Mucosa of descending colon (tissue), 3 donors: Measurements from ENCODE around the gene SEC31A. TPM values are rescaled to one million over a fixed set of nuclear protein-coding genes. Genes with fewer than 3 reads are reported as not detected.

ENCODE experiments used
- ATAC-seq: fragments of 200-7000 bp; cut with Tn5 transposase; one replicate; pipeline ENCODE4 v1.9.1; 2020; ENCODE audit warnings: mild to moderate bottlenecking, moderate library complexity
- DNase-seq, 3 donors: peaks; one replicate each; pipeline ENCODE4 v3.0.0-alpha.2; 2020
- H3K36me3 ChIP-seq: fragments of 200-600 bp; one replicate; pipeline ENCODE4 v1.8.0; 2021; ENCODE audit warnings: low read depth, mild to moderate bottlenecking
- H3K4me1 ChIP-seq: fragments of 200-600 bp; one replicate; pipeline ENCODE4 v1.8.0; 2021; ENCODE audit warnings: low read depth, mild to moderate bottlenecking
- H3K4me3 ChIP-seq: fragments of 200-600 bp; one replicate; pipeline ENCODE4 v1.8.0; 2021; ENCODE audit warnings: mild to moderate bottlenecking
- H3K9me3 ChIP-seq: fragments of 200-600 bp; one replicate; pipeline ENCODE4 v1.8.0; 2021; ENCODE audit warnings: mild to moderate bottlenecking
- intact Hi-C, 2 donors: fragments of 100-400 bp; cut with DNase I in 1 of 2; cut with micrococcal nuclease in 1 of 2; formaldehyde crosslinking; loops; one replicate each; pipeline versions ENCODE4 v1.11.0 to v1.11.1; 2022; cut with DNase I, micrococcal nuclease
- total RNA-seq, 3 donors: library from RNA; stranded (reverse); fragmentation: NEBNext Ultra II Directional in 2 of 3; extraction: Animal tissue kit (Norgen Biotek cat#: 25700) in 2 of 3; gene quantifications; one replicate each; pipeline versions ENCODE4 v1.2.1 to v1.2.4, GENCODE V29; 2021 to 2023
- TF ChIP-seq, protein P1 (sequence below): fragments of 200-600 bp; IDR thresholded peaks from one replicate; pipeline ENCODE4 v1.8.0; 2022; ENCODE audit warnings: antibody characterized with exemption, mild to moderate bottlenecking
- donor health status: DM: no; HTN: no; CAD: no; lungs with moderate emphysema.
- donor health status: DM: no; HTN: no; CAD: no.
- donor health status: DM: no; HTN: yes; CAD: no.

SEC31A gene
- total RNA-seq, 3 donors from 2014 or later: 167 to 179 (median 176) TPM

GRCh38 chr4:82892467-82892802 lies 1.5 kb upstream of the SEC31A start:
- no peak overlapping the region for H3K4me3 ChIP-seq
- TF ChIP-seq, protein P1, sequence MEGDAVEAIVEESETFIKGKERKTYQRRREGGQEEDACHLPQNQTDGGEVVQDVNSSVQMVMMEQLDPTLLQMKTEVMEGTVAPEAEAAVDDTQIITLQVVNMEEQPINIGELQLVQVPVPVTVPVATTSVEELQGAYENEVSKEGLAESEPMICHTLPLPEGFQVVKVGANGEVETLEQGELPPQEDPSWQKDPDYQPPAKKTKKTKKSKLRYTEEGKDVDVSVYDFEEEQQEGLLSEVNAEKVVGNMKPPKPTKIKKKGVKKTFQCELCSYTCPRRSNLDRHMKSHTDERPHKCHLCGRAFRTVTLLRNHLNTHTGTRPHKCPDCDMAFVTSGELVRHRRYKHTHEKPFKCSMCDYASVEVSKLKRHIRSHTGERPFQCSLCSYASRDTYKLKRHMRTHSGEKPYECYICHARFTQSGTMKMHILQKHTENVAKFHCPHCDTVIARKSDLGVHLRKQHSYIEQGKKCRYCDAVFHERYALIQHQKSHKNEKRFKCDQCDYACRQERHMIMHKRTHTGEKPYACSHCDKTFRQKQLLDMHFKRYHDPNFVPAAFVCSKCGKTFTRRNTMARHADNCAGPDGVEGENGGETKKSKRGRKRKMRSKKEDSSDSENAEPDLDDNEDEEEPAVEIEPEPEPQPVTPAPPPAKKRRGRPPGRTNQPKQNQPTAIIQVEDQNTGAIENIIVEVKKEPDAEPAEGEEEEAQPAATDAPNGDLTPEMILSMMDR: no peak
- H3K9me3 ChIP-seq: no peaks in the 10 kb centered on the region
- H3K4me1 ChIP-seq: peaks cover 26% of the 10 kb centered on the region
- peaks cover 4% of the 10 kb centered on the region for H3K36me3 ChIP-seq
- no peak for DNase-seq
- intact Hi-C loops: loop anchor here in 1 of 2 donors (10.0 kb wide), 1 partner anchor 392 kb away; the partner anchor contains the start of gene COQ2
- no peak for ATAC-seq

- Histone ChIP-seq H3K4me3 (no peak overlapping the region), H3K4me1 (peaks cover 22% of the 10 kb centered on the region), H3K36me3 (peaks cover 4% of the 10 kb centered on the region), H3K9me3 (no peaks in the 10 kb centered on the region)
- TF ChIP-seq, protein P1: no peak
- intact Hi-C loops: loop anchor here in 1 of 2 donors (1.0 to 10.0 kb wide), 2 partner anchors 8 to 393 kb away; partner anchors contain the start of genes COQ2 and THAP9
- DNase-seq (no peak), ATAC-seq (peak; percentile 8)
Observed at GRCh38 chr4:82891707-82892466, 934 bp upstream of the SEC31A start.

DNA sequence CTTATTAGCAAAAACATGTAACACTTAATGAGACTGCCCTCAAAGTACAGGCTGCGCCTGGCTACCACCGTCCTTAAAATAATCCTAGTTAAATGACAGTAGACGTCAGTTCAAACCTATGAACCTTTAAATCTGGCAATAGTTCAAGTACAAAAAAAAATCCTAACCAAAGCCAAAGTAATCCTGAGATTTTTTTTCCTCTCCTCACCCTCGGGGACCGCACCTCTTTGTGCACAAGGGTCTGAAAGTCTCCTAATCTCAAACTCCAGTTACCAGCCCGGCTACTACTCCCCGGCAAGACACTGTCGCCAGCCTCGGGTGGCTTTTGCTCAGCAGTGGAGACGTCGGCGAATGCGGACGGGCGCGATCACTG lies 439 bp downstream of the SEC31A start:
- no peaks in the 10 kb centered on the region for H3K9me3 ChIP-seq
- ATAC-seq (peak; percentile 11), DNase-seq (no peak)
- peak overlapping the region; percentile 74 for H3K4me3 ChIP-seq
- peaks cover 4% of the 10 kb centered on the region for H3K36me3 ChIP-seq
- intact Hi-C loops: loop anchor here in 1 of 2 donors (10.0 kb wide), 1 partner anchor 394 kb away; the partner anchor contains the start of gene COQ2
- peaks cover 31% of the 10 kb centered on the region for H3K4me1 ChIP-seq
- TF ChIP-seq, protein P1: no peak

DNA sequence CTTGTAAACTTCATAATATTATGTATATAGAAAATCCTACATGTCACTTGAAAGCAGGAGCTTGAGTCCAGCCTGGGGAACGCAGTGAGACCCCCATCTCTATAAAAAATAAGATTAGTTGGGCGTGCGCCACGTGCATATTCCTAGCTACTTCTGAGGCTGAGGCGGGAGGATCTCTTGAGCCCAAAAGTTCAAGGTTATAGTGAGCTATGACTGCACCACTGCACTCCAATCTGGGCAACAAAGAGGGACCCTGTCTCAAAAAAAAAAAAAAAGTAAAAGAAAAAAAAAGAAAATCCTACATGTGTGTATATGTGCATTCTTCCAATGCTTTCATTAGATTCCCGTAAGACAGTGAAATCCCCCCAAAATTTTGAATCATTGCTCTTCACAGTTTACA lies 1.7 kb downstream of the SEC31A start:
- H3K36me3 ChIP-seq: peaks cover 4% of the 10 kb centered on the region
- DNase-seq (no peak), ATAC-seq (no peak)
- intact Hi-C loops: no loop called here
- H3K4me3 ChIP-seq: no peak overlapping the region
- peaks cover 42% of the 10 kb centered on the region for H3K4me1 ChIP-seq
- TF ChIP-seq, protein P1: no peak
- no peaks in the 10 kb centered on the region for H3K9me3 ChIP-seq

DNA sequence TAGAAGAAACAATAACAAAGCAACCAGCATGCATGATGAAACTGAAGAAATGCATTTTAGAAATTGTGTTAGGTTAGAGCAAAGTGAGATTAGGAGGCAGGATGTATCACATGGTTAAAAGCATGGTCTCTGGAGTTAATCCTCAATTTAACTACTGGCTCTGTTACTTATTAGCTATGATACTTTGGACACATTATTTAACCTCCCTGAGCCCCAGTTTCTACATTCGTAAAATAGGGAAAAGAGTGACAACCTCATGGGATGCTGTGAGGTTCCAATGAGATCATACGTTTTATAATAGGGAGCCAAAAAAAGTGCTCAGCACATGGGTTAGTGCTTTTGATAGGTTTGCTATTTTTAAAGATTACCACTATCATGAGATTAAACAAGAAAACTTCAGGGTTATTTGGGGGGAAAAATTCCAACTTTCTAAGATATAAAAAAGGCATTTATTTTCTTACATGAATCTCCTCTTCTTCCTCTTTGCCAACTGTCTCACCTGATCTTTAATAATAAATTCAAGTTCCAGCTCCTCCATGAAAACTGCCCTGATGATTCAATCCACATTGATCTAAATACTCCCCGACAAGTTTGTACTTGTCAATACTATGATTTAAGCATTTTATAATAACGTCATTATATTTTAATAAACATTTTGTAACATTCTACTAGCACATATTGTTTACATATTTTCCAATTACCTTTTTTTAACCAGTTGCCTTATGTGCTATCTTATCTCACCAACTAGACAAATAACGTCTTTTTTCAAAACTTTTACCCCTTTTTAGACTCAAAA lies 4.6 kb downstream of the SEC31A start:
- DNase-seq (no peak), ATAC-seq (no peak)
- Histone ChIP-seq H3K9me3 (no peaks in the 10 kb centered on the region), H3K4me3 (no peak overlapping the region), H3K4me1 (peaks cover 33% of the 10 kb centered on the region), H3K36me3 (peaks cover 4% of the 10 kb centered on the region)
- intact Hi-C loops: no loop called here
- TF ChIP-seq, protein P1: no peak
